Loucy (cell line): Measurements from ENCODE around the gene ARPC4.
"Not testable (repeated sequence)": the region's sequence is repeated elsewhere in the genome, so short reads cannot be mapped to it uniquely, and the experiment has no call there.

Source experiments
- CTCF ChIP-seq: fragments of 200-600 bp; sonication (generic); conservative IDR thresholded peaks from 2 replicates; pipeline ENCODE4 v1.5.1; 2014; ENCODE audit warnings: mild to moderate bottlenecking, antibody characterized with exemption, low read length
- EZH2phosphoT487 ChIP-seq: fragments of 200-600 bp; IDR thresholded peaks from 2 replicates; pipeline ENCODE4 v1.6.1; 2018; ENCODE audit warnings: antibody characterized with exemption, mild to moderate bottlenecking, moderate library complexity, borderline replicate concordance

DNA sequence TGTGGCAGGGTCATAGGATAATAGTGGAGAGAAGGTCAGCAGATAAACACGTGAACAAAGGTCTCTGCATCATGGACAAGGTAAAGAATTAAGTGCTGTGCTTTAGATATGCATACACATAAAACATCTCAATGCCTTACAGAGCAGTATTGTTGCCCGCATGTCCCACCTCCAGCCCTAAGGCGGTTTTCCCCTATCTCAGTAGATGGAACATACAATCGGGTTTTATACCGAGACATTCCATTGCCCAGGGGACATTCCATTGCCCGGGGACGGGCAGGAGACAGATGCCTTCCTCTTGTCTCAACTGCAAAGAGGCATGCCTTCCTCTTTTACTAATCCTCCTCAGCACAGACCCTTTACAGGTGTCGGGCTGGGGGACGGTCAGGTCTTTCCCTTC is 55.0 kb downstream of the ARPC4 start:
- not testable (repeated sequence) for TF ChIP-seq CTCF, EZH2phosphoT487
